Right atrium auricular region (tissue), 2 donors: ENCODE measurements around the gene DPF3. TPM values are rescaled to one million over a fixed set of nuclear protein-coding genes. Genes with fewer than 3 reads are reported as not detected.

Experiments used
- DNase-seq: peaks from one replicate; pipeline ENCODE4 v3.0.0-alpha.2; 2019; ENCODE audit warnings: low spot score
- H3K27ac ChIP-seq, 2 donors: fragments of 200-600 bp; sonication (generic); 1 replicate in 1 of 2; 2 replicates in 1 of 2; pipeline ENCODE4 v1.5.1; 2016 to 2019
- H3K27me3 ChIP-seq, 2 donors: fragments of 200-600 bp; sonication (generic); one replicate each; pipeline versions ENCODE4 v1.5.1 to v1.6.0; 2017 to 2019
- H3K36me3 ChIP-seq: fragments of 200-600 bp; sonication (generic); one replicate; pipeline ENCODE4 v1.5.1; 2016
- H3K4me1 ChIP-seq, 2 donors: fragments of 200-600 bp; sonication (generic); one replicate each; pipeline versions ENCODE4 v1.5.1 to v1.6.0; 2017 to 2019
- H3K4me3 ChIP-seq, 2 donors: fragments of 200-600 bp; sonication (generic); 1 replicate in 1 of 2; 2 replicates in 1 of 2; pipeline ENCODE4 v1.5.1; 2017 to 2019; ENCODE audit warnings: mild to moderate bottlenecking in 1 of 2, moderate library complexity in 1 of 2
- H3K9me3 ChIP-seq, 2 donors: fragments of 200-600 bp; sonication (generic); one replicate each; pipeline ENCODE4 v1.5.1; 2019
- total RNA-seq, 2 donors: library from RNA; depleted of rRNA; stranded (reverse); fragments of >200 nt; gene quantifications; one replicate each; pipeline ENCODE4 v1.1.0, GENCODE V29; 2016
- TF ChIP-seq, protein P1 (sequence below), 2 donors: fragments of 200-600 bp; sonication (generic); IDR thresholded peaks; one replicate each; pipeline ENCODE4 v1.5.1; 2019; ENCODE audit warnings: antibody characterized with exemption in 2 of 2

Gene DPF3
- total RNA-seq, 2 donors from 2014 or later = 14.7 to 26.6 TPM

DNA sequence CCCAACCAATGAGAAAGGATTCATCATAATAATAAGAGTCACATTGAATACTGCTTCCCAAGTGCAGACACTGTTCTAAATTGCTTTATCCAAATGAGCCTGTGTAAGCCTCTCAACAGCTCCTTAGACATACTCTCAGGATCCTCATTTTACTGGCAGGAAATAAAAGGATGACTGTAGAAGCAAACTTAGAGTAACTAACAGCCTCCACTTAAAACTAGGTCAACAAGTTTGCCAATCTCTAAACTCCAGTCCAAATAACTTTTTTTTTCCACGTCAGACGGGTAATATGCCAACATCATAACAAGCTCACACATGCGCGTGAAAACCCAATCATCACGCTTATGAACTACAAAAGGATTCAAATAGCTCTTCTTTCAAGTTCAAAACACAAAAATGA lies 15.3 kb upstream of the DPF3 start:
- TF ChIP-seq, protein P1, sequence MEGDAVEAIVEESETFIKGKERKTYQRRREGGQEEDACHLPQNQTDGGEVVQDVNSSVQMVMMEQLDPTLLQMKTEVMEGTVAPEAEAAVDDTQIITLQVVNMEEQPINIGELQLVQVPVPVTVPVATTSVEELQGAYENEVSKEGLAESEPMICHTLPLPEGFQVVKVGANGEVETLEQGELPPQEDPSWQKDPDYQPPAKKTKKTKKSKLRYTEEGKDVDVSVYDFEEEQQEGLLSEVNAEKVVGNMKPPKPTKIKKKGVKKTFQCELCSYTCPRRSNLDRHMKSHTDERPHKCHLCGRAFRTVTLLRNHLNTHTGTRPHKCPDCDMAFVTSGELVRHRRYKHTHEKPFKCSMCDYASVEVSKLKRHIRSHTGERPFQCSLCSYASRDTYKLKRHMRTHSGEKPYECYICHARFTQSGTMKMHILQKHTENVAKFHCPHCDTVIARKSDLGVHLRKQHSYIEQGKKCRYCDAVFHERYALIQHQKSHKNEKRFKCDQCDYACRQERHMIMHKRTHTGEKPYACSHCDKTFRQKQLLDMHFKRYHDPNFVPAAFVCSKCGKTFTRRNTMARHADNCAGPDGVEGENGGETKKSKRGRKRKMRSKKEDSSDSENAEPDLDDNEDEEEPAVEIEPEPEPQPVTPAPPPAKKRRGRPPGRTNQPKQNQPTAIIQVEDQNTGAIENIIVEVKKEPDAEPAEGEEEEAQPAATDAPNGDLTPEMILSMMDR (IDR thresholded peaks at IDR 0.05) = no peak
- Histone ChIP-seq H3K4me1 (peaks cover 0 to 21% of the 10 kb centered on the region in 2 donors), H3K36me3 (no peaks in the 10 kb centered on the region), H3K27me3 (no peaks in the 10 kb centered on the region), H3K9me3 (no peaks in the 10 kb centered on the region), H3K27ac (peak overlapping the region in 1 of 2 donors; percentile 8), H3K4me3 (no peak overlapping the region)
- no peak for DNase-seq

DNA sequence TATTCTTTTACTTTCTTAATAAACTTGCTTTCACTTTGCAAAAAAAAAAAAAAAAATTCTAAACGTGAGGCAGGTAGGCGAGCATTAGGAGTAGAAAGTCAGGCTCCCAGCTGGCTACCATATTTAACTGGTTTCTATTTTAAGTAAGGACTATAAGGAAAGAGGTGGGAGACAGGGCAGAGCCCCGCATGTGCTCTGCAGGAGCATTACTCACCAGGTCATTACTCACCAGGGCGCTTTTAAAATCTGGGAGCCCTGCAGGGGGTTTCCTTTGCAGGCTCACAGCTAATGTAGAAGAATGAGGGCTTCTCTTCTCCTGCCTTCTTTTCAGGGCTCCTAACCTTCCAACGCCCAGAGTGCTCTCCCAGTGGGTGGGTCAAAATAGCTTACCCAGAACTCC lies 14.0 kb upstream of the DPF3 start:
- Histone ChIP-seq H3K4me3 (no peak overlapping the region), H3K9me3 (no peaks in the 10 kb centered on the region), H3K36me3 (no peaks in the 10 kb centered on the region), H3K4me1 (peaks cover 0 to 21% of the 10 kb centered on the region in 2 donors), H3K27ac (peak overlapping the region in 1 of 2 donors; percentile 35), H3K27me3 (no peaks in the 10 kb centered on the region)
- TF ChIP-seq, protein P1 (IDR thresholded peaks at IDR 0.05) = no peak
- DNase-seq = no peak

DNA sequence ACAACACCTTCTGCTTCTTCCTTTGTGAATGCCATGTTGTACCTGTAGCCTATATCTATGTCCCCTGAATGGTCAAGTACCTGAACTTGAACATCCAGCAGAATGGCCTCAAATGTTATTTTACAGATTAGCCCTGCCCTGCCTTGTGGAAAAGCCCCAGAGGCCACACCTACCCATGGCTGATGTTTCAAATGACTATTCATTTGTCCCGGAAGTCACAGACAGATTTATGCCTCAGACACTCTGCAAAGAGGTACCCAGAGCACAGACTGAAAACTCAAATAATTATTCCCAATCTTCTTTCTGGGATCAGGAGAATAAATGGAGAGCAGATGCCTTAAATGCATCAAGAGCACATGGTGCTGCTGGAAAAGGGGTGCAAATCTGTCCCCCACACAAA lies 13.0 kb upstream of the DPF3 start:
- Histone ChIP-seq H3K4me1 (peaks cover 0 to 21% of the 10 kb centered on the region in 2 donors), H3K36me3 (no peaks in the 10 kb centered on the region), H3K27ac (no peak overlapping the region), H3K27me3 (no peaks in the 10 kb centered on the region), H3K4me3 (no peak overlapping the region), H3K9me3 (no peaks in the 10 kb centered on the region)
- TF ChIP-seq, protein P1 (IDR thresholded peaks at IDR 0.05) = no peak
- DNase-seq = no peak

DNA sequence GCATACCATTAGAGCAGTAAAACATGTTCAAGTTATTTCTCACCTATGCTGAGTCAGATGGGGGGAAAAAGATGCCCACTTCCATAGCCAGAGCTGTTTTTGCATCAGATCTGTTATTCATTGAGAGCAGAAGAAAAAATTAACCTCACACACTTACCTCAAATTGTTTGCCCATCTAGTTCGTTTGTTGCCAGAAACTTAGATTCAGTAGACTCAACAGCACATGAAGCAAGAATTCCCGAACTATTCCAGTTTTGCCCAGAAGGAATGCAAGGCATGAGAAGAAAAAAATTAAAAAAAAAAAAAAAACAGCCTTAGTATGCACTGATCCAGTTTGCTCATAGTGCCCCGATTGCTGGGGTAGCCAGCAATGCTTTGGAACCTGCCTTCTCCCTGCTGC lies 12.4 kb upstream of the DPF3 start:
- no peak for DNase-seq
- H3K27me3 ChIP-seq = no peaks in the 10 kb centered on the region
- no peak overlapping the region for H3K27ac ChIP-seq
- no peaks in the 10 kb centered on the region for H3K9me3 ChIP-seq
- no peaks in the 10 kb centered on the region for H3K36me3 ChIP-seq
- peaks cover 0 to 21% of the 10 kb centered on the region in 2 donors for H3K4me1 ChIP-seq
- TF ChIP-seq, protein P1 (IDR thresholded peaks at IDR 0.05) = no peak
- H3K4me3 ChIP-seq = no peak overlapping the region

DNA sequence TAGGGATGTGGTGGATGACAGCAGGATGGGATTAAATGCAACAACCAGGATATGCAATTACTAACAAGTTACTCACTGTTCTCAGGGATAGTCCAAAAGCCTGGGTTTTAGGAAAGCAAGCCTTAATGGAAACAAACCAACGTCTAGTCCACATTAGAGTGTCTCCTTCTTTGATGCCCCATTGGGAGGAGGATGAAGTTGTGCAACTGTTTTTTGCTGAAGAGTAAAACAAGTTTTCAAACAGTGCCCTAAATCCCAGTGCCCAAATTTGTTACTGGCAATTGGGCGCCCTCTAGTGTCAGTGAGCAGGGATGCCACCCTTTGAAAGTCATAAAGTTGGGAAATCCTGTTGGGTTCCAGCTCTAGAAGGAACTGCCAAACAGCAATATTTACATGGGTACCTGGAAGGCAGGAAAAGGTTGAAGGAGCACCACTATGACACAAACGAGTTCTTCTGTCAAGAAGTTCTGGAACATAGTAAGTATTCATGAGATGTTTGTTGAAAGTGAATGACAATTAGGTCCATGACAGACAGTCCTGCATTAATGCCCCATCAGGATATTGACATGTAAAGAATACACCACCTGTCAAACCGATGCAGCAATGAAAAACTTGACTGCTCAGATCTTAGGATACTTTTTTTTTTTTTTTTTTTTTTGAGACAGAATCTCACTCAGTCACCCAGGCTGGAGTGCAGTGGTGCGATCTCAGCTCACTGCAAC lies 11.1 kb upstream of the DPF3 start:
- Histone ChIP-seq H3K9me3 (no peaks in the 10 kb centered on the region), H3K27me3 (no peaks in the 10 kb centered on the region), H3K4me3 (no peak overlapping the region), H3K27ac (no peak overlapping the region), H3K36me3 (no peaks in the 10 kb centered on the region), H3K4me1 (peaks cover 0 to 21% of the 10 kb centered on the region in 2 donors)
- TF ChIP-seq, protein P1 (IDR thresholded peaks at IDR 0.05) = peak; percentile 76 to 94
- peak; percentile 79 for DNase-seq

DNA sequence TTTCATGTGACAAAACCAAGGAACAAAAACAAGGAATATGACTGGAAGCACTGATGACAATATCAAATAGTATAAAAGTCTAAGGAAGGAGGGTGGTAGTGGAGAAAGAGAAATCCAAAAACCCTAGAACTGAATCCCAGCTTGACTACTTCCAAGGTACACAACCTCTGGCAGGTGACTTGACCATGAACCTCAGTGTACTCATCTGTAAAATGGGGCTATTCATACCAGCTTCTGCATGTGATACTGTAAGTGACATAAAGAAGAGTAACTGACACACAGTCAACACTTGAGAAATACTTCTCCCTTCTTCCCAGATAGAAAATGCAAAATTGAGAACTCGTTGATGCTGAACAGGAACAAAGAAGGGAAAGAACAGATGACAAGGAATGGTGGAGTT lies 10.3 kb upstream of the DPF3 start:
- DNase-seq = no peak
- Histone ChIP-seq H3K9me3 (no peaks in the 10 kb centered on the region), H3K36me3 (no peaks in the 10 kb centered on the region), H3K27me3 (no peaks in the 10 kb centered on the region), H3K4me1 (peaks cover 0 to 21% of the 10 kb centered on the region in 2 donors), H3K4me3 (no peak overlapping the region), H3K27ac (no peak overlapping the region)
- TF ChIP-seq, protein P1 (IDR thresholded peaks at IDR 0.05) = no peak
